Amniotic stem cell (primary cell): ENCODE results near the gene ANKMY2.
A peak's percentile ranks its signal among the peaks of the same experiment; 100 is the strongest.
"Not testable (repeated sequence)": the region's sequence is repeated elsewhere in the genome, so short reads cannot be mapped to it uniquely, and the experiment has no call there.

ENCODE experiments used
- DNase-seq: peaks from one replicate; lab custom pipeline; 2025; lab: John Stamatoyannopoulos, UW

ANKMY2 gene

DNA sequence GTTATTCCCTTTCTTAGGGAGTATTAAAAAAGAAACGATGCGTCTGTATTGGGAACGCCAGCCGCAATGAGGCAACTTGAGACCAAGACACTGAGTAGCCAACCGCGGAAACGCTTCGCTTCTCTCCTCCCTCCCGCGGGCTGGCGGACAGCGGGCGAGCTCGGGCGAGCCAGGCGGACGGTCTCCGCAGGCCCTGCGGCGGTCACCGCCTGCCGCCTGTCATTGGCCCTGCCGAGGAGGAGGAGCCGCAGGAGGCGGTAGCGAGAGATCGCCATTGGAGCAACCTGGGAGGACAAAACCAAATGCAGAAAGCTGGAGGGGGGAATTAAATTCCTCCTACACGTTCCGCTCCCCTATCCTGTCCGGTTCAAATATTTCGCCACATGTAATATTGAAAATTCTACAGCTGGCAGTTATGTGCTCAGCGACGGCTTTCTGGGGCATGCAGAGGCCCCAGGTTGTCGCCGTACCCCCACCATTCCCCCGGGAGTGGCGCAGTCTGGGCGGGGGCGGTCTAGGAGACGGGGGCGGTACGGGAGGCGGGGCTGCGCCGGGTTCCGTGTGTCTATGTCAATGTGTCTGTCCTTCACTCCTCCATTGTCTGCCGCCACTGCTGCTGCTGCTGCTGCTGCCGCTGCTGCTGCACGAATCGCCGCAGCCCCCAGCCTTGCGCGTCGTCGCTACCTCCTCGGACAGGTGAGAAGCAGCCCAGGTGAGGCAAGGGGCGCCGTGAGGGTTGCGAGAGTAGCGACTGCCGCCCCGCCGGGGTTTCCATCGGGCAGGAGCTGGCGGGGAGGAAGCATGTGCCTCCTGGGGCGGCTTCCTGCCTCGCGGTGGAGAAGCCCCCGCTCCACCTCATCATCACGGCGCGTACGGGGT lies at the start of gene ANKMY2, which contains the start of gene BZW2:
TSS of gene ANKMY2 (minus strand) at position 162 of the 879 bp plus-strand sequence. CDS start 181 bp downstream, outside the sequence.
TSS of gene BZW2 (plus strand) at position 589 of the 879 bp plus-strand sequence. CDS start 19,263 bp downstream, outside the sequence.
- DNase-seq, result peak; percentile 91

DNA sequence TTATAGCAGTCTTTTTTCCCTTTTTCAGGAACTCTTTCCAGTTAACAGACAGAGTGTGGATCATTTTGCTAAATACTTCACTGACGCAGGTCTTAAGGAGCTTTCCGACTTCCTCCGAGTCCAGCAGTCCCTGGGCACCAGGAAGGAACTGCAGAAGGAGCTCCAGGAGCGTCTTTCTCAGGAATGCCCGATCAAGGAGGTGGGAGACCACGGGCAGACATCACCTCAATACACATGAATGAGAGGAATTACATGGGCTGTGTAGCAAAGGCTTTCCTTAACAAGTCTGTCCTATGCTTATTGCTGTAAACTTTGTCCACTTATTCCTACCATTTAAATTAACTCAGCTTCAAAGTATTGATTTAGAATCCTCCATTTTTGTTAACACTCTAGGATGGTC lies 49.3 kb upstream of the ANKMY2 start:
- no peak for DNase-seq

DNA sequence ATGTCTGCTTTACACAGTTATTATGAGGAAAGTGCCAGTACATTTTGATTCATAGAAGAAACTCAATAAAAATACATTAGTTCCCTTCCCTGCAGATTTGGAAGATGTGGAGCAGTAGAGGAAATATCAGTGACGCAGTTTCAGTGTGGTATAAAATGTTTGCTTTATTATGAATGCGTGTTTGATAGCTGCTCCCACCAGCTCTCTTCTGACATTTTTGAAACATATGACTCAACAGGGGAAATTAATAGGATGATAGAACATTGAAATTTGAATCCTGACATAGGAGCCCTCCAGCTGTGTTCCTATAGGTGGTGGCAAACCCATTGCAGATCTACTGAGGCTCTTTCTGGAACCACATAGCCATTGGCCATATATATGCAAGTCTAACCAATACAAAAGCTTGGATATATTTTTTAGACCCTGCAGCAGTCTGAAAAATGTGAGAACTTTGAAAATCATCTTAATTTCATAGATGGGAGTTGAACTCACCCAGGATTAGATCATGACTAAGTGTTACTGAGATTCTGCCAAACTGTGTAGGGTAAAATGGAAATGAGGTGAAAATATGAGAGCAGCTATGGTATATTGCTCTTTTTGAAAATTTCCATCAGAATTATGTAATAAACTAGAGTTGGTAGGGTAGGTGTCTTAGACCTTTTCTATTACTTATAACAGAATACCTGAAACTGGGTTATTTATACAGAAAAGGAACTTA lies 48.2 kb upstream of the ANKMY2 start:
- DNase-seq, result no peak

DNA sequence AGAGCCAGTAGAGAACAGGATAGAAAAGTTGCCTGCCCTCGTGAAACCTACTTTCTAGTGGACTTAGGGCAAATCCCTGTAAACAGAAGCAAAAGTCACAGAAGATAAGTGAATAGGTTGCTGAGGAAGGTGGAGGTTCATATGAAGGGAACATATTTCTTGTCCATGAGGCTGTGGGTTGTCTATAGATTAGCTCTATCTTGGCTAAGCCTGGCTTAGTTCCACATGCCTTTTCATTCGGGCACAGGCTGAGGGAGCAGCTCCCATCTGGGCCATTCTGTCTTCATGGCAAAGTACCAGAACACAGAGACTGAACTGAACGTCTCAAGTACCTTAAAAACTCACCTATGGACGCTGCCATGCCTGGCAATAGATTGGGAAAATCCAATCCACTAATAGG lies 45.7 kb upstream of the ANKMY2 start:
- DNase-seq, result no peak

DNA sequence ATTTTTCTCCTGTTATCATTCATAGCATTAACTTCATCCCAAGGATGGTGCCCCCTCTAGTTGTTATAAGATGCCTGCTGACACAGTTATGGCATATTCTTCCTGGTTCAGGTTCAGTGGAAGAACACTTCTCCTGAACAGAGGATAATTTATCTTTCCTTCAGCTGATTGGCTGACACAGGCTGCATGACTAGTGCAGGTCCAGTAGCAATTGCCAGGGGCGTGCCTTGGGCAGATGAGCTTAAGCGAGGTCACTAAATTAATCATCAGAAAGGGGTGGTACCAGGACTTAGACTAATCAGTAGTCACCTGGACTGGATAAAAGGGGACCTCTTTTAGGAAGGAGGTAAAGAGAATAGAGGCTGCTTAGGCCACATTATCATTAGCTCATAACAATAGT lies 42.7 kb upstream of the ANKMY2 start:
- no peak for DNase-seq

DNA sequence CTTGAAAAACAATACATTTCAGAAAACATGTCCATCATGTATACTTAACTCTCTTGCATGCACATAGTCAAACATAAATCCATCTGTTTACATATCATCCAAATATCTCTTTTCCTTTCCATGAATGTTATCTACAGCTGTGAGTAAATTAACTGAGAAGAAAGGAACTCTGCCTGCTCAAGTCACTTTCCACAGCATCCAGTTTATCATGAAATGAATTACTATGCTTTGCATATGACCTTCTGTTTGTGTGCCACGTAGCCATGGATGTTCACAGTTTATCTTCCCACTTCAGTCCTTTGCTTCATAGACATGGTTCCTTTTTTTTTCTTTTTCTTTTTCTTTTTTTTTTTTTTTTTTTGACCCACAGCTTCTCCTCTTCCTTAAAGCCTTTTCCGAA lies 40.0 kb upstream of the ANKMY2 start:
- no peak for DNase-seq

DNA sequence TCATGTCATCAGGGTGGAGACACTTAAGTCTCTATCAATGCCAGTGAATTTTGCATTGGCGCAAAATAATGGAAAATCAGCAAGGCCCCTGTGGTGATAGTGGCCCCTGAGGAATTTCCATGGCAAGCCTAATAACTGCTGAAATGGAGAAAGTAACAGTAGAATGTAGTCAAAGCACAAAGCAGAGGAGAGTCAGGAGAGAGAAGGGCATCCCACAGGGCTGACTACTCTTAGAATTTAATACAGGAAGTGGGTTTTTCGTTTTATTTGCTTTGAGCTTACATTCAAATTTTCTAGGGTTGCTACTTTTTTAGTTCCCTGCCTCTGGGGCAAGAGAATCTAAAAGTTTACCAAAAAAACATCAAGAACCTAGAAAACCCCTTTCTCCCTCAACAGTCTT lies 39.4 kb upstream of the ANKMY2 start:
- no peak for DNase-seq

DNA sequence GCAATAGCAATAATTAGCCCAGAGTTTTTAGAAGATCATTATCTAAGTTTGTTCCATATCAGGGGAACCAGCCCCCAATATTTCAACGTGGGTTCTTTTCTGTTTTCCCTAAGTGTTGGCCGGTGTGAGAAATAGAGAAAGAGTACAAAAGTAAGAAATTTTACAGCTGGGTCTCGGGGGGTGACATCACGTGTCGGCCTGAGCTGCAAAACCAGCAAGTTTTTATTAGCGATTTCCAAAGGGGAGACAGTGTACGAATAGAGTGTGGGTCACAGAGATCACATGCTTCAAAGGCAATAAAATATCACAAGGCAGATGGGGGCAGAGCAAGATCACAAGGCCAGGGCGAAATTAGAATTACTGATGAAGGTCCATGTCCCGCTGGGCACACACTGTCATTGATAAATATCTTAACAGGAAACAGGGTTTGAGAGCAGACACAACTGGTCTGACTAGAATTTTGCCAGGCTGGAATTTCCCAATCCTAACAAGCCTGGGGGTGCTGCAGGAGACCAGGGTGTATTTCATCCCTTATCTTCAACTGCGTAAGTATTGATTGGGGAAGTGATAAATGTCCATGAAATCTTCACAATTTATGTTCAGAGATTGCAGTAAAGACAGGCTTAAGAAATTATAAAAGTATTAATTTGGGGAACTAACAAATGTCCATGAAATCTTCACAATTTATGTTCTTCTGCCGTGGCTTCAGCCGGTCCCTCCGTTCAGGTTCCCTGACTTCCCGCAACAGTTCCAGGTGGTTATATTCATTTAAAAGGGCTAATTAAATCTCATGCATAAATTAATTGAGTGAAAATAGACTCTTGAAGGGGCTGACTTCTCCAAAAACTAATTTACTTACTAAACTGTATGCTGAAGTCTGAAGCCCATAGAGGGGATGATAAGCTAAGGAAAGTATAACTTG lies 33.4 kb upstream of the ANKMY2 start:
- DNase-seq, result not testable (repeated sequence)

DNA sequence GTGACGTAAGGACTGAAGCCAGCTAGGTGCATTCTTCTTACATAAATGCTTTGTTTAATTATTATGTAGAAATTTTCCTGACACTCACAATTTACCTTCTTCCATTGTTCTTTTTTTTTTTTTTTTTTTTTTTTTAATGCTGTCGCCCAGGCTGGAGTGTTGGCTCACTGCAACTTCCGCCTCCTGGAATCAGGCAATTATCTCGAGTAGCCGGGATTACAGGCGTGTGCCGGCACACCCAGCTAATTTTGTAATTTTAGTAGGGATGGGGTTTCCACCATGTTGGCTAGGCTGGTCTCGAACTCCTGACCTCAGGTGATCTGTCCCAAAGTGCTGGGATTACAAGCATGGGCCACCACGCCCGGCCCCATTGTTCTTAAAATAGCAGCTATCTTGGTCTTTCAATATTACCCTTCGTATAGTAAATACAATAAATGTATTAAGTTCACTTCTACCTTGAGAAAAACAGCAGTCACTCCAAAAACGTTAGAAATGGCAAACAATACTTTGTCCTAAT lies 32.5 kb upstream of the ANKMY2 start:
- DNase-seq, result no peak

DNA sequence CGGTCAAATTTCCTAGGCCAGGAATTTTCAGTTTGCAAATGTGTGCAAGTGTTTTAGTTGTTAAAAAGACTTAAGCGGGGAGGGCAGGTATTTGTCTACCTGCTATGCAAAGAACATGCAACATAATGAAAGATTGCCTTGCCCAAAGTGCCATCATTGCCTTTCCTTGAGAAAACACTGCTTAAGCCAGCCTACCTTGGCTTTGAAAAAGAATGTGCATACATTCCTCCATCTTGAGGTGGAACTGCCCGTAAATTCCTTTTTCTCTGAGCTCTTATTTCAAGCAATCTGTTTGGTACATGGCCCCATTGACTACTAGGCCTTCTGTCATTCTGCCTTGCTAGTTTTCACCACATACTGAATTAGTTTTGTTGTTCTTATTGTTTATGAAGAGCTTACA lies 29.7 kb upstream of the ANKMY2 start:
- no peak for DNase-seq

DNA sequence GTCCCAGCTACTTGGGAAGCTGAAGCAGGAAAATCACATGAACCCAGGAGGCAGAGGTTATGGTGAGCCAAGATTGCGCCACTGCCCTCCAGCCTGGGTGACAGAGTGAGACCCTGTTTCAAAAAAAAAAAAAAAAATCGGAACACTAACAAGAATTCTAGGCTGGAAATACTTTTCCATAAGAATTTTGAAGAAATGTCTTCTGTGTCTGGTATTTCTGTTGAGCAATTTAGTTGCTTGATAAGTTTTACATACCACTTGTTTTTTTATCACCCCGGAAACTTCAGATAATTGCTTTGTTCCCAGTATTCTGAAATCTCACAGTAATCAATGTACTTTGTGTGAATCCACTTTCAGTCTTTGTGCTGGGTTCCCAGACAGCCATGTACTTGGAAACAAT lies 26.3 kb upstream of the ANKMY2 start:
- DNase-seq, result no peak

DNA sequence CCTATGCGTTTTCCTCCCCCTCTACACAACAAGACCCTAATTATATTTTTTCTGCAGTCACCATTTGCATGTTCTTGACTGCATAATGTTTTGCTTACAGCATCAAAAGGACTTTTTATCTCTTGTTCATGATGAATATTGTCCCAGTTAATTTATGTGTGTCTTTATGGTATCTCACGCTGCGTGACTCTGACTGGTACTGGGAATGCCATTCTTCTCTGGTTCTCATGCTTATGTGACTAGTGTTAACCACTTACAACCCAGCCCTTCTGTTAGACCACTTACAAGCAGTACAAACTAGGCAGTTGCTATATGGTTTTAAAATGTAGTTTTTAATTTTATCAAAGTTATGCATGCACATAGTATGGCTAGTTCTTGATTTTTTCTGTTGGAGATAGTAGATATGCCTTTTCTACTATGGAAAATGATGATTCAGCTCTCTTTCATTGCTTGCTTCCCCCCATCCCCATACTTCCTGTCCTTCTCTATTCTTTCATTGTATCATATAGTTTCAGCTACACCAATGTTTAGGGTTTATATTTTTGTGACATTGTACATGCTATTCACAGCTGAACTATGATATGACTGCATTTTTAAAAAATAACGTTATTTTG lies 25.3 kb upstream of the ANKMY2 start:
- no peak for DNase-seq

DNA sequence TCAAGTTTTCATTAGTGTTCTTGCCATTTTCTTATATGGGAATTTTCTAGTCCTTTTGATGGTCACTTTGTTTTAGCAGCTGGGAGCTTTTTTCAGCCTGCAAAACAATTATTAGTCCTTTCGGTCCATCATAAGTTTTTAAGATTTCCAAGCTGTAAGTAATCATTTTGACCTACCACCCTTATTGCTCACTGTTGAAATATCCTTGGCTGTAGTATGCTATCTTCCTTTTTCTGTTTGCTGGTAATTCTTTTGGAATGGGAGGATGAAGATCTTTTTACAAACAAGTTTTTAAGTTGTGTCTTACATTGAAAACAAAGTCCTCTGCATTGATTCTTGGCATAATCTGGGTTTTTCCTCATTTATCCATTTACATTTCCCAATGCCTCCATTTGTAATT lies 24.5 kb upstream of the ANKMY2 start:
- no peak for DNase-seq

DNA sequence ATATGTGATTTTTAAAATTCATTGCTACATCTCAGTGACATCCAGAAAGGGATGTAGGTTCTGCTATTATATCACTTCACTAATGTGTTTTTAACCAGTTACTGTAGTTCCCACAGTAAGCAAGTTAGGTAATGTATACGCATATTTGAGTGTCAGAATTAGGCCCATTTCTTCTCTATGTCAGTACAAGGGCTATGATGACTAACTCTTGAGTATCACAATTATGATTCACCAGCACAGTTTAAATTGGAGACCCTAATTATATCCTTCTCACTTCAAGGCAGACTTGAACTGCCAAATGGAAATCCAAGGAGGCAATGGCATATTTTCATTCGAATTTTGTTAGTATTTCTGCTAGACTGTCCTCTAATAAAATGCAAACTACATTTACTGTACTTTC lies 24.0 kb upstream of the ANKMY2 start:
- DNase-seq, result no peak

DNA sequence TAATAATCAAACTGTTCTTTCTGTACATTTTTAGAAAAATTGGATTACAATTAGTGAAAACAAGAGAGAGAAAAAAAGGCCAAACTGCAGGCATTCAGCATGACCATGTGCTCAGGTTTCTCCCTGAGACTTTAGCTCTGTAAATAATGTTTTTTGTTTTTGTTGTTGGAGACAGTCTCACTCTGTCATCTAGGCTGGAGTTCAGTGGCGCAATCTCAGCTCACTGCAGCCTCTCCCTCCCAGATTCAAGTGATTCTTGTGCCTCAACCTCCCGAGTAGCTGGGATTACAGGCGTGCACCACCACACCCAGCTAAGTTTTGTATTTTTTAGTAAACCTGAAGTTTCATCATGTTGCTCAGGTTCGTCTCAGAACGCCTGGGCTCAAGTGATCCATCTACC lies 23.4 kb upstream of the ANKMY2 start:
- DNase-seq, result no peak

DNA sequence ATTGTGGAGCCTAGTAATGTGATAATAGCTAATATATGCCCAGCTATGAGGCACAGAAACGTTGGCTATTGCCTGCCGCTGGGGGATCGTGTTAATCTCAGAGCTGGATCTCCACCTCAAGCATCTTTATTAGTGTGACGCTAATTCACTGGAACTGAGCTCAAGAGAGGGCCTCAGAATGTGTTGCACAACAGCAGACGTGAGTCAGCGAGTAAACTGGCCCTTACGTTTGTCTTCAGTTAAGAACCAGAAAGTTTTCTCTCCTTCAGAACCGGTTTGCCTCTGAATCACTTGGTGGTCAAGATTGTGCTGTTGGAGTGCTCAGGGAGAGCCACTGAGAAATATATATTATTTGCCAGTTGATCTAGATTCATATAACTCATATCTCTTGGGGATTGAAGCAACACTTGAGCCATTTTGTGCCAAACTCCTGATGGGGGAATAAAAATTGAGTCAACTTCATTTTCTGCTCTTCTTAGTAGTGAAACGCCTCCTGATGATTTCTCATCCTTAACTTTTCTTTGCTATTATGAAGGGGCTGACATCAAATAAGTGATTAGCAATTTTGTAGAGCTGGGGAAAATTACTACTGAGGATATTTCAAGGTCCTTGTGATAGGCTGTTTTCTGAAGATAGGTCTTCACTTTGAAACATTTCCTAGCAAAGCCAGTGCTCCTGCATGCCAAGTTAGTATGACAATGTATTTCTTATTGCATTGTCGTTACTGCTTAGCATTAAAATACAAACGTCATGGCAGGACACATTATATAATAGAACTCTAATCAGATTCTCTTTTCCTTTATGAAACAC lies 22.7 kb upstream of the ANKMY2 start:
- DNase-seq, result peak; percentile 91

DNA sequence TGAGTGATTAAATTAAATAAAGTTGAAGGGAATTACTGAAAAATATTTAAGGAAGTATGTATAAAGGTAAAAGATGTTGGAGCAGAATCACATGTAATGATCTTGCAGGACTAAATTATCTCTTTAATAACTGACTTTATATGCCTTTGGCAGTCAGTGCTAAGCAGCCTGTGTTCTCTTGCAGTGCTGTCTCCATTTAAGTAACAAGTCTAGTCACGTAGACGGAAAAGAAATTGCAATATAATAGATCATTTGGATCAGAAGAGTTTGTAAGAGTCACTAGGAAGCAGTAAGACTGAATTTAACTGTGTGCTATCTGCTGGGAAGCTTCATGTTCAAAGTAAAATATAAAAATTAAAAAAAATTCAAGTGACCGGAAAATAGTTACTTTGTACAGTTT lies 21.8 kb upstream of the ANKMY2 start:
- no peak for DNase-seq

DNA sequence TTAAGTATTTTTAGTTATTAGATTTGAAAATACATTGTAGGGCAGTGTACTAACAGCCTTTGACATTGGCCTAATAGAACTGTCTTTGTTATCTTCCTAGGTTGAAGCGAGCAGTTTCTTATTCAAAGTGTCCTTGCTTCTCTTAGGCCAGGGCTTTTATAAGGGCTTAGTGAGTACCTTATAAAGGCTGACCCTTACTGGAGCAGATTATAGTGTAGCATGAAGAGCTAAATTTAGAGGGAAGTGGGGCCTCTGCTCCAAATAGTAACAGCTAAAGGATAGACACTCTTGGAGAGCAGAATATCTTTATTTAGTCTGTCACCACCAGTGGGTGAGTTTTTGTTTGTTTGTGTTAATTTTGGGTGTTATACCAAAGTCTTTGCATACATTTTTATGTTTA lies 16.4 kb upstream of the ANKMY2 start:
- DNase-seq, result no peak

DNA sequence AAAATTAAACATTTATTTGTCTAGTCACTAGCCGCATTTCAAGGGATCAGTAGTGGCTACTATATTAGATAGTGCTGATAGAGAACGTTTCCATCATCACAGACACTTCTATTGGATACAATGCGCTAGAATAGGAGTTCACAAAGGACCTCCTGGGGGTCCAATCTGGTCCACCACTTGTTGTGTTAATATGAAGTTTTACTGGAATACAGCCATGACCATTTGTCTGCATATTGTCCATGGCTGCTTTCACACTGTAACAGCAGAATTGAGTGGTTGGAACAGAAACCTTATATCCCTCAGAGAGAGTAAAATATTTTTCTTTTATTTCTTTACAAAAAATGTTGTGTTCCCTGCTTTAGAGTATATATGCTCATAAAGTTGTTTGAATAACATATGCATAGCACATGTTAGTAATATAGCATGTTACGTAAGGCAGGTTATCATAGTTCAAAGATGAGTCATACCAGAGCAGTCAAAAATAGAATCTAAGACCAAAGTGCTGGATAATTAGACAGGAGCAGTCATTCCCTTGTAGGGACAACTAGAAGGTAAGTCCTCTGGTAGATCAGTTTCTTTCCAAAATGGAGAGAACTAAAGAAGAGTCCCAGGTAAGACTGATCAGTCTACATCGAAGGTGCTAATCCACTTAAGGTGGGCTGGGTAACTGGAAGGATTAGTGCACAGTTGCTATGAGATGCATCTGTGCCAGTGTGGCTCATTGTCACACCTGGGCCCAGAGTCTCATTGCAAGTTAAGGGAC lies 15.3 kb upstream of the ANKMY2 start:
- DNase-seq, result no peak
